Measurements from ENCODE around the gene AASDHPPT.

AASDHPPT gene

DNA sequence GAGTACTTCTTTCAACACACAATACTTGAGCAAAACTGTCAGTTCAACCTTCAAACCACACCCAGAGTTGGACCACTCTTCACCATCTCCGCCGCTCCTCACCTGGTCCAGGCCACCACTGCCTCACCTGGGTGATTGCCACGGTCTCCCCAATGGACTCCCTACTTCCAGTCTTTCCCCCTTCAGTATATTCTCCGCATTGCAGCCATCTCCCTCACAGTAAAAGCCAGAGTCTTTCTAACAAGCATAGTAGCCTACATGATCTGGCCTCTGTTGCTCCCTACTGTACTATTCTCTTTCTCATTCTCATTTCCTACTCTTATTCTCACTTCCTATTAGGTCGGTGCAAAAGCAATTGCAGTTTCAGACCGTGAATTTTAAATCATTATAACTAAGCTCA is 28.5 kb downstream of the AASDHPPT start:
- TF ChIP-seq, protein P1, sequence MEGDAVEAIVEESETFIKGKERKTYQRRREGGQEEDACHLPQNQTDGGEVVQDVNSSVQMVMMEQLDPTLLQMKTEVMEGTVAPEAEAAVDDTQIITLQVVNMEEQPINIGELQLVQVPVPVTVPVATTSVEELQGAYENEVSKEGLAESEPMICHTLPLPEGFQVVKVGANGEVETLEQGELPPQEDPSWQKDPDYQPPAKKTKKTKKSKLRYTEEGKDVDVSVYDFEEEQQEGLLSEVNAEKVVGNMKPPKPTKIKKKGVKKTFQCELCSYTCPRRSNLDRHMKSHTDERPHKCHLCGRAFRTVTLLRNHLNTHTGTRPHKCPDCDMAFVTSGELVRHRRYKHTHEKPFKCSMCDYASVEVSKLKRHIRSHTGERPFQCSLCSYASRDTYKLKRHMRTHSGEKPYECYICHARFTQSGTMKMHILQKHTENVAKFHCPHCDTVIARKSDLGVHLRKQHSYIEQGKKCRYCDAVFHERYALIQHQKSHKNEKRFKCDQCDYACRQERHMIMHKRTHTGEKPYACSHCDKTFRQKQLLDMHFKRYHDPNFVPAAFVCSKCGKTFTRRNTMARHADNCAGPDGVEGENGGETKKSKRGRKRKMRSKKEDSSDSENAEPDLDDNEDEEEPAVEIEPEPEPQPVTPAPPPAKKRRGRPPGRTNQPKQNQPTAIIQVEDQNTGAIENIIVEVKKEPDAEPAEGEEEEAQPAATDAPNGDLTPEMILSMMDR (conservative IDR thresholded peaks at IDR 0.05; ENCODE audit: low read length), result no peak
- H3K4me3 ChIP-seq (ENCODE audit: low read length), result no peak overlapping the region
- no peak for DNase-seq (ENCODE audit: low read depth)

DNA sequence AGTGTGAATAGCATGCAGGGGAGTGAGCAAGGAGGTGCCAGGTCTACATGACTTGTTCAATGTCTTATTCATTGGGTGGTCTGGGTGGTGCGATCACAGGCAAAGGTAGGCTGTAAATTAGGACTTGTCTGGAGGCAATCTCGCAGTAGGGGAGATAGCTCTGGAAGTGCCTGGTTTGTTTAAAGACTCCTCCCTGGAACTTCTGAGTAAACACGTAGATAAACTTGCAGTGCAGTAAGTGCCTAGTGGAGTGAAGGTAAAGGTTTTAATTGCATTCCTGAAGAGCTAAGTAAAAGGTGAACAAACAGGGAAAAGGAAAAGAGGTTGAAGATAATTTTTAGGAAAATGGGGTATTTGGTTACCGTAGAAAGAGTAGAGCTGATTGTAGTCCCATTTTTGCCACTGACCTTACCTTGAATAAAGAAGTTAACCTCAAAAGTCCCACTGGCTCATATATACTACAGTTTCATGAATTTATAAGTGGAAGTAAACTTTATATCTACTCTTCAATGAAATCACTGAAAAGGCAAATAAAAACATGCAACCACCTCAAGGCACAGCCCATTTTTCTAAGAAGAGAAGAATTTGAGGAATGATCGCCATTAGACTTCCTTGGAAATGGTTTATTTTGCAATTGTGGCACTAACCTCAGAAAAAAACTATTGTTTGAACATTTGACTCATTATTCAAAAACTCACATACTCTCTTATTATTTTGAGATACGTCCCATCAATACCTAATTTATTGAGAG is 44.3 kb downstream of the AASDHPPT start:
- DNase-seq (ENCODE audit: low read depth), result no peak
- TF ChIP-seq, protein P1 (conservative IDR thresholded peaks at IDR 0.05; ENCODE audit: low read length), result no peak
- no peak overlapping the region for H3K4me3 ChIP-seq (ENCODE audit: low read length)

DNA sequence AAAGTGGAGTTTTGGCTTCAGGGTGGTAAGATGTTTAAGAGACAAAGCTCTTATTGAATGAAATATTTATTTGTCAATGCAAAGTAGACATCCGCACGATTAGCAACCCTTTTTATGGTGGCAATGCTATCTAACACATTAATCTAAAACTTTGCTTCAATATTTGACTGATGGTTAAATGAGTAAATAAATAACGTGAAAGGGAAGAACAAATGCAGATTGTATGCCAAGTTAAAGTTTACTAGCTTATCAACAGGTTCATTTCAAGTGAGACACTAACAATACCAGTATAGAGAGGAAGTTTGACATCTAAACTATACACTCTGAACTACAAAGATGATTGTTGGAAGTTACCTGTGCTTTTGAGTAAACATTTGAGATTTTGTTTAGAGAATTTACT is 50.1 kb downstream of the AASDHPPT start:
- H3K4me3 ChIP-seq (ENCODE audit: low read length), result no peak overlapping the region
- no peak for DNase-seq (ENCODE audit: low read depth)
- TF ChIP-seq, protein P1 (conservative IDR thresholded peaks at IDR 0.05; ENCODE audit: low read length), result no peak

DNA sequence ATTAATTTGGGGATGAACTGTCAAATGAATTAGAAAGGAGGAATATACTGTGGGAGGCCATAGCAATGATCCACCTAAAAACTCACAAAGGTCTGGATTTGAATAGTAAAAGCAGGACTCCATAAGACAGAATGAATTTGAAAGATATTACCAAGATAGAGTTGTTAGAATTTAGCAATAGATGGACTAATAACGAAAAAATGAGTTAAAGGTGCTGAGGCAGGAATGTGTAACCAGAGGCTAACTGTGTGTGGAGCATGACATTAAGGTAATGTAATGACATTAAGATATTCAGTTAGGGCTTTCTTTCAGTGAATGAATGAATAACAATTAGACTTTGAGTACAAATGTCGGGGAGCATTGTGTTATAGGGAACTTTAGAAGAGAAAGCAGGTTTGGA is 51.3 kb downstream of the AASDHPPT start:
- no peak for DNase-seq (ENCODE audit: low read depth)
- no peak overlapping the region for H3K4me3 ChIP-seq (ENCODE audit: low read length)
- TF ChIP-seq, protein P1 (conservative IDR thresholded peaks at IDR 0.05; ENCODE audit: low read length), result no peak

DNA sequence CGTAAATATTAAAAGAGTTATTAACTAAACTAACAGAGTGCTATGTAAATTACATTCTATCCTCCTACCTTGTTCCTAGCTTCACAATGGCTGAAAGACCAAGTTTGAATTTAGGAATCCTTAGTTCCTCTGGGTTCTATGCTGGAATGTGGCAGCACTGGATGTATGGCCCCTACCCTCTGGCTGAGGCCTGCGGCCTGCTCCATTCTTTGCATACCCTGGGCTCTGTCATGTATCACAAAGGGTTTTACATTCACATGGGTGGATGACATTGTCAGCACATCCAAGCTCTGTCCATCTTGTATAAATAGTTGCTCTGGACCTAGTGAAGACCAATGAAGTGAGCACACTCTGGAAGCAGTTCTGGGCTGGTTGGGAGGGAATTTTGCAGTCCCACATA is 54.5 kb downstream of the AASDHPPT start:
- no peak overlapping the region for H3K4me3 ChIP-seq (ENCODE audit: low read length)
- no peak for DNase-seq (ENCODE audit: low read depth)
- TF ChIP-seq, protein P1 (conservative IDR thresholded peaks at IDR 0.05; ENCODE audit: low read length), result no peak

DNA sequence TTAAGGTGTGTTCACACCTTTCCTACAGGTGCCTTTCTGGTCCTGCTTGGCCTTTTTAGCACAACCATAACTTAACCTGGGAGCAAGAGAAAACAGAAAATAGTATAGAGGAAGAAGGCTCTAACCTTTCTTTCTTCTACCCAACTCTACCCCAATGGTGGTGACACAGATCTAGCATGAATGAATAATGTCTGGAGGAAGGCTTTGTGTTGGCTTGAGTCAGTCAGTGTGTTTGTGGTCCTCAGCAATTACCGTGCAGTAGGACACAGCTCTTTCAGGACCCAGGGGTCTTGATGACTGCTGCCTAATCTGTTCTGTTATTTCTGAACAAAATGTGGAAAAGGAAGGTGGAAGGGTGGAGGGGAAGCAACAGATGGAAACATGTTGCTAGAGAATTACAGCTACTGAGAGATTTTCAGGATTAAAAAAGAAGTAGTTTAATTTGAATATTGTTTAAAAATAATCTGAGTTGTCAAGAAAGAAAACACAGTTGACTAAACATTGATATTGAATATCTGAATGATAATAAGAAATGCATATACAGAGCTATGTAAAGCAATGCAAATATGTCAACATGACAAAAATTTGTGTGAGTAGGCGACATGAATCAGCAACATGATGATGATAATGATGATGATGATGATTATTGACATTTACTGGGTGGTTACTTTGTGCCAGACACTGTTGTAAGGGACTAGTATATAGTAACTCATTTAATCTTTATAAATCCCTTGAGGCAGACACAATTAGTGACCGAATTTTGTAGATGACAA is 55.3 kb downstream of the AASDHPPT start:
- TF ChIP-seq, protein P1 (conservative IDR thresholded peaks at IDR 0.05; ENCODE audit: low read length), result no peak
- no peak for DNase-seq (ENCODE audit: low read depth)
- no peak overlapping the region for H3K4me3 ChIP-seq (ENCODE audit: low read length)

DNA sequence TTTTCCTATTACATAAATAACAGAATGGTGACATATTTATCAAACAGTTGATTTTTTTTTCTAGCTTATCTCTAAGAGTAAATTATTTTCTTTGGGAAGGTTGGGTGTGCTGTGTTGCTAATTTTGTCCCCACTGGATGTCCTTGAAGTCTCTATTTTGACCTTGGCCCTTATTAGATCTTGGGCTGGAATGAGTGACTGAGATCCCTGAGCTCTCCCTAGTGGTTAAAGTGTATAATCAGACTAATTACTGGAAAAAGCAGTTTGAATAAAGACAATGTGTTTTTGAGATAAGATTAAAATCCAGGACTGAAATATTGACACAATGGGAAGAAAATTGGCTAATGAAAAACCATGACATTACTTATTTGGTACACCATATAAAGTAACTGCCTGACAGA is 56.1 kb downstream of the AASDHPPT start:
- H3K4me3 ChIP-seq (ENCODE audit: low read length), result no peak overlapping the region
- no peak for DNase-seq (ENCODE audit: low read depth)
- TF ChIP-seq, protein P1 (conservative IDR thresholded peaks at IDR 0.05; ENCODE audit: low read length), result peak; percentile 26; the same call in 1 of the 2 replicates
